Measurements from ENCODE around the gene CTSW. TPM values are rescaled to one million over a fixed set of nuclear protein-coding genes. Genes with fewer than 3 reads are reported as not detected.

Gene CTSW
- total RNA-seq, 2 experiments from 2014 or later: not detected

GRCh38 chr11:65928667-65929066 is 49.0 kb downstream of the CTSW start:
- no peak for TF ChIP-seq EZH2phosphoT487 (IDR thresholded peaks at IDR 0.05; ENCODE audit: borderline replicate concordance, low read depth, low read length)
- TF ChIP-seq, protein P1, sequence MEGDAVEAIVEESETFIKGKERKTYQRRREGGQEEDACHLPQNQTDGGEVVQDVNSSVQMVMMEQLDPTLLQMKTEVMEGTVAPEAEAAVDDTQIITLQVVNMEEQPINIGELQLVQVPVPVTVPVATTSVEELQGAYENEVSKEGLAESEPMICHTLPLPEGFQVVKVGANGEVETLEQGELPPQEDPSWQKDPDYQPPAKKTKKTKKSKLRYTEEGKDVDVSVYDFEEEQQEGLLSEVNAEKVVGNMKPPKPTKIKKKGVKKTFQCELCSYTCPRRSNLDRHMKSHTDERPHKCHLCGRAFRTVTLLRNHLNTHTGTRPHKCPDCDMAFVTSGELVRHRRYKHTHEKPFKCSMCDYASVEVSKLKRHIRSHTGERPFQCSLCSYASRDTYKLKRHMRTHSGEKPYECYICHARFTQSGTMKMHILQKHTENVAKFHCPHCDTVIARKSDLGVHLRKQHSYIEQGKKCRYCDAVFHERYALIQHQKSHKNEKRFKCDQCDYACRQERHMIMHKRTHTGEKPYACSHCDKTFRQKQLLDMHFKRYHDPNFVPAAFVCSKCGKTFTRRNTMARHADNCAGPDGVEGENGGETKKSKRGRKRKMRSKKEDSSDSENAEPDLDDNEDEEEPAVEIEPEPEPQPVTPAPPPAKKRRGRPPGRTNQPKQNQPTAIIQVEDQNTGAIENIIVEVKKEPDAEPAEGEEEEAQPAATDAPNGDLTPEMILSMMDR (conservative IDR thresholded peaks at IDR 0.05; ENCODE audit: low read length): no peak
- H3K9me3 ChIP-seq (ENCODE audit: low read length): no peaks in the 10 kb centered on the region
- no peak overlapping the region for H3K4me3 ChIP-seq (ENCODE audit: low read depth, low read length, poor library complexity, severe bottlenecking)
- intact Hi-C loops (cut with micrococcal nuclease; ENCODE audit: unreplicated experiment): no loop called here
- peak; percentile 16 for DNase-seq (ENCODE audit: low spot score)
- no peak overlapping the region for H3K27ac ChIP-seq (ENCODE audit: low read depth, low read length, poor library complexity, severe bottlenecking)
- no peaks in the 10 kb centered on the region for H3K79me2 ChIP-seq (ENCODE audit: insufficient read depth, low read depth, low read length)
- no TSS peak for BruUV-seq (replicated peaks)
- no peaks in the 10 kb centered on the region for H4K20me1 ChIP-seq (ENCODE audit: insufficient read depth, low read length)
- CTCF ChIA-PET (ENCODE audit: unreplicated experiment): no interaction called here
- peak overlapping the region; percentile 64; the same call in 1 of the 2 replicates for H2AFZ ChIP-seq (ENCODE audit: low read length)
- H3K9me2 ChIP-seq (ENCODE audit: insufficient read depth, low read length): no peaks in the 10 kb centered on the region
- no peaks in the 10 kb centered on the region for H3K36me3 ChIP-seq (ENCODE audit: insufficient read depth, low read length)
- peaks cover 14% of the 10 kb centered on the region for H3K4me1 ChIP-seq (ENCODE audit: insufficient read depth, low read length, poor library complexity, severe bottlenecking)
- POLR2A ChIA-PET: interaction anchor here (0.6 kb wide), 1 partner anchor 44 kb away, joined by 3 read pairs; no protein-coding TSS in a partner anchor
- H3K4me2 ChIP-seq (ENCODE audit: low read length): peak overlapping the region; percentile 53; the same call in 1 of the 2 replicates

- no peak overlapping the region for H3K4me3 ChIP-seq (ENCODE audit: low read depth, low read length, poor library complexity, severe bottlenecking)
- no peak overlapping the region for H3K27ac ChIP-seq (ENCODE audit: low read depth, low read length, poor library complexity, severe bottlenecking)
- no peaks in the 10 kb centered on the region for H3K9me2 ChIP-seq (ENCODE audit: insufficient read depth, low read length)
- intact Hi-C loops (cut with micrococcal nuclease; ENCODE audit: unreplicated experiment): no loop called here
- peak overlapping the region; percentile 39 for H2AFZ ChIP-seq (ENCODE audit: low read length)
- POLR2A ChIA-PET: interaction anchor here (0.5 kb wide), 2 partner anchors 70 to 231 kb away, joined by 3 to 4 read pairs; partner anchors contain the start of genes BANF1 and EIF1AD
- TF ChIP-seq, protein P1 (conservative IDR thresholded peaks at IDR 0.05; ENCODE audit: low read length): no peak; the same call in 1 of the 2 replicates
- no peak for TF ChIP-seq EZH2phosphoT487 (IDR thresholded peaks at IDR 0.05; ENCODE audit: borderline replicate concordance, low read depth, low read length)
- CTCF ChIA-PET (ENCODE audit: unreplicated experiment): no interaction called here
- H3K79me2 ChIP-seq (ENCODE audit: insufficient read depth, low read depth, low read length): no peaks in the 10 kb centered on the region
- DNase-seq (ENCODE audit: low spot score): no peak
- no TSS peak for BruUV-seq (replicated peaks)
- H4K20me1 ChIP-seq (ENCODE audit: insufficient read depth, low read length): no peaks in the 10 kb centered on the region
- peaks cover 16% of the 10 kb centered on the region for H3K4me1 ChIP-seq (ENCODE audit: insufficient read depth, low read length, poor library complexity, severe bottlenecking)
- no peak overlapping the region for H3K4me2 ChIP-seq (ENCODE audit: low read length)
- H3K36me3 ChIP-seq (ENCODE audit: insufficient read depth, low read length): no peaks in the 10 kb centered on the region
- no peaks in the 10 kb centered on the region for H3K9me3 ChIP-seq (ENCODE audit: low read length)
These were observed 52.3 kb downstream of the CTSW start for GRCh38 chr11:65931773-65932557.

DNA sequence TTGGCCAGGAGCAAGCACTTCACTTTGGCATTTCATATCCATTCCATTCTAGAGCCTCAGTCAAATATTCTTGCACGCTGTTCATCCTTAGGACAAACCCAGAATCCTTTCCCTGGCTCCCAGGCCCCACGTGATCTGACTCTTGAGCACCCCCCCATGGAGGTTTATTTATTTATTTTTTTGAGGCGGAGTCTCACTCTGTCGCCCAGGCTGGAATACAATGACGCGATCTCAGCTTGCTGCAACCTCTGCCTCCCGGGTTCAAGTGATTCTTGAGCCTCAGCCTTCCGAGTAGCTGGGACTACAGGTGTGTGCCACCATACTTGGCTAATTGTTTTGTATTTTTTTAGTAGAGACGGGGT is 52.9 kb downstream of the CTSW start:
- no peaks in the 10 kb centered on the region for H3K9me3 ChIP-seq (ENCODE audit: low read length)
- no peaks in the 10 kb centered on the region for H4K20me1 ChIP-seq (ENCODE audit: insufficient read depth, low read length)
- POLR2A ChIA-PET: no interaction called here
- TF ChIP-seq EZH2phosphoT487 (IDR thresholded peaks at IDR 0.05; ENCODE audit: borderline replicate concordance, low read depth, low read length): no peak
- TF ChIP-seq, protein P1 (conservative IDR thresholded peaks at IDR 0.05; ENCODE audit: low read length): peak; percentile 56; the same call in 1 of the 2 replicates
- no peak overlapping the region for H3K27ac ChIP-seq (ENCODE audit: low read depth, low read length, poor library complexity, severe bottlenecking)
- intact Hi-C loops (cut with micrococcal nuclease; ENCODE audit: unreplicated experiment): no loop called here
- peaks cover 21% of the 10 kb centered on the region for H3K4me1 ChIP-seq (ENCODE audit: insufficient read depth, low read length, poor library complexity, severe bottlenecking)
- H3K4me2 ChIP-seq (ENCODE audit: low read length): no peak overlapping the region
- H3K4me3 ChIP-seq (ENCODE audit: low read depth, low read length, poor library complexity, severe bottlenecking): no peak overlapping the region
- DNase-seq (ENCODE audit: low spot score): peak; percentile 22
- BruUV-seq (replicated peaks): no TSS peak
- no peaks in the 10 kb centered on the region for H3K9me2 ChIP-seq (ENCODE audit: insufficient read depth, low read length)
- CTCF ChIA-PET (ENCODE audit: unreplicated experiment): no interaction called here
- no peaks in the 10 kb centered on the region for H3K36me3 ChIP-seq (ENCODE audit: insufficient read depth, low read length)
- no peaks in the 10 kb centered on the region for H3K79me2 ChIP-seq (ENCODE audit: insufficient read depth, low read depth, low read length)
- H2AFZ ChIP-seq (ENCODE audit: low read length): no peak overlapping the region
